ENCODE measurements around the gene EIF3F. TPM values are rescaled to one million over a fixed set of nuclear protein-coding genes. Genes with fewer than 3 reads are reported as not detected.

The EIF3F gene
- total RNA-seq, 1 experiment from 2014 or later, result 191 TPM

- H3K27ac ChIP-seq, result no peak overlapping the region
- BruUV-seq (replicated peaks), result no TSS peak
These were observed 53.3 kb downstream of the EIF3F start for GRCh38 chr11:8040261-8040920.

GRCh38 chr11:8040921-8041285 is 53.8 kb downstream of the EIF3F start:
- no peaks in the 10 kb centered on the region for H3F3A ChIP-seq (ENCODE audit: insufficient read depth, low read depth)
- H2AFZ ChIP-seq, result no peak overlapping the region
- no peaks in the 10 kb centered on the region for H4K20me1 ChIP-seq (ENCODE audit: insufficient read depth)
- intact Hi-C loops (cut with micrococcal nuclease; ENCODE audit: unreplicated experiment), result no loop called here
- H3K27me3 ChIP-seq (ENCODE audit: insufficient read depth, low read depth), result no peaks in the 10 kb centered on the region
- H3K9me2 ChIP-seq (ENCODE audit: insufficient read depth), result no peaks in the 10 kb centered on the region
- no peaks in the 10 kb centered on the region for H3K79me2 ChIP-seq (ENCODE audit: low read depth)
- no peaks in the 10 kb centered on the region for H3K9me3 ChIP-seq (ENCODE audit: insufficient read depth, low read depth)
- no peak for TF ChIP-seq EZH2 (IDR thresholded peaks at IDR 0.05; ENCODE audit: low read depth)
- BruUV-seq (replicated peaks), result no TSS peak
- no peak overlapping the region for H3K4me2 ChIP-seq
- no peak overlapping the region for H3K27ac ChIP-seq
- H3K4me1 ChIP-seq (replicated peaks; ENCODE audit: insufficient read depth), result no peaks in the 10 kb centered on the region
- ChIA-PET POLR2A (ENCODE audit: unreplicated experiment) (no interaction called here), CTCF (no interaction called here)
- no peak overlapping the region for H3K4me3 ChIP-seq
- DNase-seq, result no peak
- no peaks in the 10 kb centered on the region for H3K36me3 ChIP-seq (ENCODE audit: low read depth)

More at GRCh38 chr11:8040261-8040920, 53.3 kb downstream of the EIF3F start:
- Histone ChIP-seq H3K27me3 (ENCODE audit: insufficient read depth, low read depth) (no peaks in the 10 kb centered on the region), H3K4me2 (no peak overlapping the region), H2AFZ (no peak overlapping the region), H3K9me3 (ENCODE audit: insufficient read depth, low read depth) (no peaks in the 10 kb centered on the region), H3K79me2 (ENCODE audit: low read depth) (no peaks in the 10 kb centered on the region), H3K4me1 (replicated peaks; ENCODE audit: insufficient read depth) (no peaks in the 10 kb centered on the region), H3K9me2 (ENCODE audit: insufficient read depth) (no peaks in the 10 kb centered on the region), H3K36me3 (ENCODE audit: low read depth) (no peaks in the 10 kb centered on the region), H4K20me1 (ENCODE audit: insufficient read depth) (no peaks in the 10 kb centered on the region), H3F3A (ENCODE audit: insufficient read depth, low read depth) (no peaks in the 10 kb centered on the region), H3K4me3 (no peak overlapping the region)
- ChIA-PET CTCF (no interaction called here), POLR2A (ENCODE audit: unreplicated experiment) (no interaction called here)
- TF ChIP-seq EZH2 (IDR thresholded peaks at IDR 0.05; ENCODE audit: low read depth), result no peak
- no peak for TF ChIP-seq CTCF (conservative IDR thresholded peaks at IDR 0.05)
- intact Hi-C loops (cut with micrococcal nuclease; ENCODE audit: unreplicated experiment), result no loop called here
- no peak for DNase-seq

GRCh38 chr11:8041576-8041975 is 54.4 kb downstream of the EIF3F start:
- no peaks in the 10 kb centered on the region for H3K27me3 ChIP-seq (ENCODE audit: insufficient read depth, low read depth)
- no peak overlapping the region for H3K4me2 ChIP-seq
- no peaks in the 10 kb centered on the region for H4K20me1 ChIP-seq (ENCODE audit: insufficient read depth)
- POLR2A ChIA-PET (ENCODE audit: unreplicated experiment), result no interaction called here
- intact Hi-C loops (cut with micrococcal nuclease; ENCODE audit: unreplicated experiment), result no loop called here
- BruUV-seq (replicated peaks), result no TSS peak
- CTCF ChIA-PET, result interaction anchor here (0.6 kb wide), 1 partner anchor 17 kb away, joined by 3 read pairs; no protein-coding TSS in a partner anchor
- no peaks in the 10 kb centered on the region for H3K36me3 ChIP-seq (ENCODE audit: low read depth)
- H3K27ac ChIP-seq, result no peak overlapping the region
- H3K79me2 ChIP-seq (ENCODE audit: low read depth), result no peaks in the 10 kb centered on the region
- no peaks in the 10 kb centered on the region for H3K4me1 ChIP-seq (replicated peaks; ENCODE audit: insufficient read depth)
- DNase-seq, result no peak
- no peaks in the 10 kb centered on the region for H3K9me3 ChIP-seq (ENCODE audit: insufficient read depth, low read depth)
- H2AFZ ChIP-seq, result no peak overlapping the region
- H3F3A ChIP-seq (ENCODE audit: insufficient read depth, low read depth), result no peaks in the 10 kb centered on the region
- TF ChIP-seq CTCF (conservative IDR thresholded peaks at IDR 0.05), result no peak
- TF ChIP-seq EZH2 (IDR thresholded peaks at IDR 0.05; ENCODE audit: low read depth), result no peak
- H3K4me3 ChIP-seq, result no peak overlapping the region
- H3K9me2 ChIP-seq (ENCODE audit: insufficient read depth), result no peaks in the 10 kb centered on the region

- intact Hi-C loops (cut with micrococcal nuclease; ENCODE audit: unreplicated experiment), result no loop called here
- Histone ChIP-seq H3K27ac (no peak overlapping the region), H3K27me3 (ENCODE audit: insufficient read depth, low read depth) (no peaks in the 10 kb centered on the region), H3K36me3 (ENCODE audit: low read depth) (no peaks in the 10 kb centered on the region), H3F3A (ENCODE audit: insufficient read depth, low read depth) (no peaks in the 10 kb centered on the region), H3K4me3 (no peak overlapping the region), H3K4me2 (no peak overlapping the region), H3K9me2 (ENCODE audit: insufficient read depth) (no peaks in the 10 kb centered on the region), H3K79me2 (ENCODE audit: low read depth) (no peaks in the 10 kb centered on the region), H3K9me3 (ENCODE audit: insufficient read depth, low read depth) (no peaks in the 10 kb centered on the region), H2AFZ (no peak overlapping the region), H3K4me1 (replicated peaks; ENCODE audit: insufficient read depth) (no peaks in the 10 kb centered on the region), H4K20me1 (ENCODE audit: insufficient read depth) (no peaks in the 10 kb centered on the region)
- TF ChIP-seq EZH2 (IDR thresholded peaks at IDR 0.05; ENCODE audit: low read depth) (no peak), CTCF (conservative IDR thresholded peaks at IDR 0.05) (no peak)
- no peak for DNase-seq
- no TSS peak for BruUV-seq (replicated peaks)
- CTCF ChIA-PET, result no interaction called here
- POLR2A ChIA-PET (ENCODE audit: unreplicated experiment), result no interaction called here
These were observed 56.6 kb downstream of the EIF3F start for GRCh38 chr11:8043756-8044155.

Measured in PC-9 (cell line).